T1000 (cell line): Measurements from ENCODE around the gene ADGRL3.

Experiments used
- DNase-seq: peaks from one replicate; lab custom pipeline; 2025; ENCODE audit warnings: mixed read lengths; lab: John Stamatoyannopoulos, UW

Gene ADGRL3

DNA sequence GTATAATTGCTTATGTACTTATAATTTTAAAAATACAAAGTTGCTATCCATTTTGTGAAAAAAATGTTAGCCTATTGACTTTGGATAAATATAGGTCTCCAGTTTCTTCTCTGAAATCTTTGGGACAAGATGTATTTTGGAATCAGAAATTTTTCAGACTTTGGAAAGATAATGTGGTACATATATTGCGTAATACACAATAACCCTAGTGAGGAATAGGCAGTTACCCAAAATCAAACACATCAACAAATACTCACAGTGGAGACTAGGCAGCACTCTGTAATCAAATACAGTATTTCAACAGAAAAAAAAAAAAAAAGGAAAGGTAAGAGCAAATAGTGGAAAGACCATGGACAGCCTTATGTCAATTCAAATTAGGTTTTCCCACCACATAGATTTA is 796.8 kb downstream of the ADGRL3 start:
- no peak for DNase-seq

DNA sequence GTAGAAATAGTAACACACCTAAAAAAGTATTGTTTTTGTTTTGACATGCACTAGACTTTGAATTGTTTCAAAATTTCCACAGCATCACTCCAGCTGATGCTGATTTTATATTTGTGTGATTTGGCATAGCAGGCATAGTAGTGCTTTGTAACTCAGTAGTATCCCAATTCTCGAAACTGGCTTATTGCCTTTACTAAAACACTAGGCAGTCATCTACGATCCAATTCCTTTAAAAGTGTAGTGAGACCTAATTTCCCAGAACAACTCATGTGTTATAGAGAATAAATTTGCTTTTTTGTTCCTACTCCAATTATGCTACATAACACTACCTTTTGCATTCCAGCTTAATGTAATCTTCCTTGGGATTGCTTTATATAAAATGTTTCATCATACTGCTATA is 797.7 kb downstream of the ADGRL3 start:
- DNase-seq: no peak

DNA sequence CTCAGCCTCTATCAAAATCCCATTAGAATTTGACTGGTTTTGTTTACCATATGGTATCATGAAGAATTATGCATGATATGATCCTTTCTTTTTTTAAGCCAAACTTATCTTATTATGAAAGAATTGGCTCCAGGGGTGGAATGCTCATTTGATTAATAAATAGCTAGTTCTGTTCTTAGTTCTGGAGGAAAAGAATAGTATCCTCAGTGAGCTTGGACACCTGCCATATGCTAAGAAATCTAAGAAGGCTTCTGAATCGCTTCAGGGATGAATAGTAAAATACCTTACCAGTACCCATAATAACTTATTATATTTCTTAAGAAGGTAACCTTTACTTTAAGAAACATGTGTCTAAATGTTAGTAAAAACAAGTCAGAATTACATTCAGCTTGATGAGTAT is 803.6 kb downstream of the ADGRL3 start:
- DNase-seq: no peak

DNA sequence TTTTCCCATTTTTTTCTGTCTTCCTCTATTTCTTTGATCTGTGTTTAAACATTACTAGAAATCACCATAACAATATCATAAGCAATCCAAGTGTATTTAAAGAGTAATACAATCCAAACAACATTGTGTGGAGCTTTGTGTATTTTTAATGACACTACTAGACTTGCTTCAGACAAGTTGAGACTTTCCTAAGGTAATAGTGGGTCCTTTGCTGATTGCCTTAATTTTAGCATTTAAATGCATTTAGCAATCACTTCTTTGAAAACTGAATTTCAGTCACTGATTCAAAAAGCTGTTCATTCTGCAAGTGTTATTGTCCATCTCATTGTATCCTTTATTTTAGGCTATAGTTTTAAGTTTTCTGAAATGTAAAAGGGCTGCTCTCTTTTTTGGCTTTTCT is 804.8 kb downstream of the ADGRL3 start:
- DNase-seq: no peak

DNA sequence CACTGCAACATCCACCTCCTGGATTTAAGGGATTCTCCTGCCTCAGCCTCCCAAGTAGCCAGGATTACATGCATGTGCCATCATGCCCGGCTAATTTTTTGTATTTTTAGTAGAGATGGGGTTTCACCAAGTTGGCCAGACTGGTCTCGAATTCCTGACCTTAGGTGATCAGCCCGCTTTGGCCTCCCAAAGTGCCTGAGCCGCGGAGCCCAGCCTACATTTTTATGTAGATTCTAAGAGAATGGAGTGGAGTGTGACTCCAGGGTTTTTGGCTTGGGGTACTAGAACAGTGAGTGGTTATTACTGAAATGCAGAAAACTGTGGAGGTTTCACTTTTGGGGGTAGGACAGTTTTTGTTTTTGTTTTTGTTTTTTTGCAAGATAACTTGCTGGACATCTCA is 806.0 kb downstream of the ADGRL3 start:
- DNase-seq: no peak

DNA sequence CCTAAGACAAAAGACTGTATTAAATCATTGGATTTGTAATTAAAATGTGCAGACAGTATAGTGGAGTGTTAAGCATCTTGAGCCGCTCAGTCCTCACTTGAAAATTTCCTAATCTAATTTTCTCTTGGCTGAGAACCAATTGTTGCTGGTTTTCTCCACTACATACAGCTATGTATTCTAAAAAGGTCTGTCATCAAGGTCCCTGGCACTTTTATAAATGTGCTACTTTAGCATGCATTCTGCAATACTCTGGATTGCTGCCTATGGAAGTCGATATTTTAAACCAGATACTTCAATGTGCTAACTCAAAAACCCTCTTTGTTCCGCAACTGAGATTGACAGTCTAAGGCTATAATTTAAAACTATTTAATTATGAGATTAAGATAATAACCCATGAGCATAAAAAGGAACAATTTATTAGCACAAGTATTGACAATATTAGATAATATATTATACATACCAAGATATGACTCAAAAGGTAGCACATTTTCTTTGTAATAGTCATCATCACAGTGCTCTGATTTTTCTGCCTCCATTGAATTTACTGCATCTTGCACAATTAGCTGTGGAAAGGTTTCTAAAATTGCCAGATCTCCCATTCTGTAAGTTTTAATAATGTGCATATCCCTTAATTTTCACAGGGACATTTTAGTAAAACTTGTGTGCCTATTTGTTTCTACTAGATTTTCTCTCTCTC is 815.1 kb downstream of the ADGRL3 start:
- DNase-seq: no peak

DNA sequence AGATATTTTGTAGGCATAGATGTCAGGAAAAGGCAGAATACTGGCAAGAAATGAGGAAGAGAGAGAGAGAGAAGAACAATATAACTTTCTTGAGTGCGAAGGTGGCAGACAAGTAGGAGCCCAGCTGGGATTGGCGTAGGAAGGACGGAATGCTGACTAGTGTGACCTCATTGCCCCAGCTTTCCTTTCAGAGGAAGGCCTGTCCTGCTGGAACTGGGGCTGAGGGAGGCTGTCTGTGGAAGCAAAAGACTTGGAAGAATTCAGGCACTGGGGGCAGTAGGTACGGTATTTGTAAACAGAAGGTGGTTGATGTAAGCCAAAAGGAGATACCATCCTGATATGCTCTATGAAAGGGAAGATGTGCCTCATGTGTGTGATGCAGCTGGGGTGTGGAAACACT is 818.4 kb downstream of the ADGRL3 start:
- no peak for DNase-seq

DNA sequence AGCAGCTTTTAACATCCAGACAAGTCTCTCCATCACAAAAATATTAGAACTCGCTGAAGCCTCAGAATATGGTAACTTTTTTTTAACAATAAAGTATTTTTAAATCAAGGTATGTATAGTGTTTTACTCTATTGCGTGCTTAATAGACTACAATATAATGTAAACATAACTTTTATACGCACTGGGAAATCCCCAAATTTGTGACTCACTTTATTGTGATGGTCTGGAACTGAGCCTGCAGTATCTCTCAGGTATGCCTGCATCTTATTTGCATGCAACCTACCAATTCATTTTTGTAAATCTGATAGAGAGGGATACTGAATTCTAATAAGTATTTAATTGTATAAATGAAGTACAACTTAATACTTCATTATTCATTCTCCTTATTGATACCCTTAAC is 823.5 kb downstream of the ADGRL3 start:
- no peak for DNase-seq

DNA sequence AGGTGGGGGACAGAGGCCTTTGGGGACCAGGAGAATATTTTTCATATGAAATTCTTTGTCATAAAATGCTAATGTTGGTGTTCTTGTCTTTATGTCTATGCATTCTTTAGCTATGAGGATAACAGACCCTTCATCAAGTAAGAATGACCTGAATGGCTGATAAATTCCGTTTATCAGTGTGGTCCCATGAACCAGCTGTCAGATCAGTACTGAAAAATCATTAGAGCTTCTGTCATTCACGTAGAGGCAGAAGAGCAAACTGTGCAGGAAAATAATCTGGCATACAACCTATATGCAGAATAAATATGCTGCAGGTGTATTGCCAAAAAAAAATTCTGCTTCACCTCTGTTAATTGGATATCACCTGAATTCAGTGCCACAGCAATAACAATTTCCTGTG is 828.6 kb downstream of the ADGRL3 start:
- DNase-seq: no peak

DNA sequence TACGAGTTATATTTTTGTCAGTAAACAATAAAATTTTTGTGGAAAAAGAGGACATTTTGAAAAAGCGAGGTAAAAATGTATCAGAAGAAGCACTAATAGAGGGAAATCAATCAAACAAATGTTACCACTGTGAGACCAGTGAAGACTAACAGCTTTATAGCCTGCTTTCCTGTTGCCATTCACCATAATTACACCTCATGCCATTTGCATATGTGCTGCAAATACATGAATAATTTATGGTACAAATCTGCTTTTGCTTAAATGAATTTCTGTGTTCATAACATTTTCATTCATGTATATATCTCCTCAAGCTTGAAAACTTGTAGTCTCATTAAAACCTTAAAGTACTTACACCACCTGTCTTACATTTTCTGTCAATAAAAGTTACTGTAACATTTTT is 830.8 kb downstream of the ADGRL3 start:
- DNase-seq: no peak

DNA sequence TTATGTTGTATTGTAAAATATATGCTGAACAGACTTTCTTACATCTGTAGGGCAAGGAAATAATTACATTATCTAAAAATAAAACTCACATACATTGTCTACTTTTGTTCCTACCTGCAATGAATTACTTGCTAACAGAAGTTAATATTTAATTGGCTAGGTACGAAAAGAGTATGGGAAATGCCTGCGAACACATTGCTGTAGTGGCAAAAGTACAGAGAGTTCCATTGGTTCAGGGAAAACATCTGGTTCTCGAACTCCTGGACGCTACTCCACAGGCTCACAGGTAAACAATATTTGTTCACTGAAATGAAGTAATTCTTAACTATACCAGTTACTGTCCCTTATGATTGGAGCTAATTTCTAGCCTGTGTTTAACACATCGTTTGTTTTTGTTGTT is 837.4 kb downstream of the ADGRL3 start:
- DNase-seq: no peak

DNA sequence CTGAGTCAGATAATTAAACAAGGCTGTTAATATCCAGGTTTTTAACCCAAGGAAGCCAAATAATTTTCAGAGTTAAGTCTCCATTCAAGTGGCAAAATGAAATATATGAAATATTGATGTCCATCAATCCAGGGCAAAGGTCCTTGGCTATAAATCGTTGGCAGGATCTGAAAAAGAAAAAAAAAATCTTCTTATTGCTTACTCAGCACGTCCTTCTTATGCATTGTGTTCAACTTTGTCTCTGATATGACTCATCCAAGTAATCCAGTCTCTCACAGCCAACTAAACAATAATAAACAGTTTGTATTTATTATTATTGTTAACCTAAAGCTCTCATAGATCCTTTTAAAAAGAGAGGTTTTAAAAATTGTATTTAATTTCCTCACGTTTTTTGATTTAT is 851.2 kb downstream of the ADGRL3 start:
- no peak for DNase-seq

DNA sequence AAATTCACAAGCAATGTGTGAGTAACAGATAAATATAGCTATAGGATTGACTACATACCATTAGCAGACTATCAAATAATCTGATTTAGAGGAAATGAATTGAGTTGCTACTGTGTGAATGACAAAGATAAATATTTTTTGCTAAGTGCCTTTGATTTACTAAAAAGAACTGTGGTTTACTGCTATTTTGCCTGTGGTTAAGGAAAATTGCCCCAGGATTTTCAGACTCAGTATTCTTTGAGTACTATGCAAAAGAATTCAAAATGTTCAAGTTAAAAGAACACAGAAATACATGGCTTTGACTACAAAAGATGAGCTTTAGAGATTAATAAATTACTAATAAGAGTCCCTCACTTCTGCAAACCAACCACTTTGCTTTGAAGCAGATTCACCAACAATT is 853.8 kb downstream of the ADGRL3 start:
- DNase-seq: no peak

DNA sequence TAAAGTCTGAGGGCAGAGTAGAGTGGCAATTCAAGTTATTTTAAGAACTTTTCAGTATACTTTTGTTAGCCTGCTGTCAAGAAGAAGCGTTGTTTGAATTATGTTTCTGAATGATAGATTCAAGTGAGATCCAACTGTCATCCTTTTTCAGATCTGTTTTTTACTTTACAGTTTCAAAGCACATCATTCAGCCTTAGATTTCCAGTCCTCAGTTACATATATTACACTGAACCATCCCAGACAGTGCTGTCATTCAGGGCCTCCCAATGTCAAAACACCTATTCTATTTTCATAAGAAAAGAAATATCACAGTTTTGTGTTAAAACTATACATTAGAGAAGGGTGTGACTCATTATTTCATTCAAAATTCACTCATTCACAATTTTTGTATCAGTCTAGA is 856.9 kb downstream of the ADGRL3 start:
- no peak for DNase-seq

DNA sequence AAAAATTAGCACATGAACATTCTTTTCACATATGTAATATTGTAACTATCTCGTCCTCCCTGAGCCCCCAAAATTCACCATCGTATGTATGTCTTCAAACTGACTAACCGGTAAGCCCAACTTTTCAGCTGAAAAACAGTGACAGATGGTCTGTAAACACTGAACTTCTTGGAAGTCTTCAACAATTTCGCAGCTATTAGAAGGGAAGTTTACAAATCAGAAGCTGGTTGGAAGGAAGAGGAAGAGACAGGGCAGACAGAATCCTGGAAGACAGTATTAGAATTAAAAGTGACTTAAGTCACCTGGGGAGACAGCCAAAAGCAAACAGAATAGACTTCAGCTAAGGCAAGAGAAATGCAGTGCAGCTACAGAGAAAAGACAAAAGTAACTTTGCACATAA is 858.4 kb downstream of the ADGRL3 start:
- no peak for DNase-seq

DNA sequence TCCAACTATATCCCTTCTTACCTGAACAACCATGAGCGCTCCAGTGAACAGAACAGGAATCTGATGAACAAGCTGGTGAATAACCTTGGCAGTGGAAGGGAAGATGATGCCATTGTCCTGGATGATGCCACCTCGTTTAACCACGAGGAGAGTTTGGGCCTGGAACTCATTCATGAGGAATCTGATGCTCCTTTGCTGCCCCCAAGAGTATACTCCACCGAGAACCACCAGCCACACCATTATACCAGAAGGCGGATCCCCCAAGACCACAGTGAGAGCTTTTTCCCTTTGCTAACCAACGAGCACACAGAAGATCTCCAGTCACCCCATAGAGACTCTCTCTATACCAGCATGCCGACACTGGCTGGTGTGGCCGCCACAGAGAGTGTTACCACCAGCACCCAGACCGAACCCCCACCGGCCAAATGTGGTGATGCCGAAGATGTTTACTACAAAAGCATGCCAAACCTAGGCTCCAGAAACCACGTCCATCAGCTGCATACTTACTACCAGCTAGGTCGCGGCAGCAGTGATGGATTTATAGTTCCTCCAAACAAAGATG is 870.2 kb downstream of the ADGRL3 start:
- DNase-seq: no peak

DNA sequence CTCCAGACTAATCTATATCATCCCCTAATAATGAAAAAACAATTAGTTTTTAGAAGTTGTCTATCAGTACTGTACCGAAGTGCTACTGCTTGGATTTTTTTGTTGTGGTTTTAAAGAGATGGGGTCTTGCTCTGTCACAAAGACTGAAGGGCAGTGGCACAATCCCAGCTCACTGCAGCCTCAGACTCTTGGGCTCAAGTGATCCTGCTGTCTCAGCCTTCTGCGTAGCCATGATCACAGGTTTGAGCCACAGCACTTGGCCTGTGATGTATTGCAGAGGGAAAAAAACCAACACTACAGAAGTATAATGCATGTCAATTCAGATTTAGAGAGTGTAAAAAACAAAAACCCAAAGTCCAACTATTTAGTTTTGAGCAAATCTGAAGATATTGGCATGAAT is 875.0 kb downstream of the ADGRL3 start:
- DNase-seq: no peak

DNA sequence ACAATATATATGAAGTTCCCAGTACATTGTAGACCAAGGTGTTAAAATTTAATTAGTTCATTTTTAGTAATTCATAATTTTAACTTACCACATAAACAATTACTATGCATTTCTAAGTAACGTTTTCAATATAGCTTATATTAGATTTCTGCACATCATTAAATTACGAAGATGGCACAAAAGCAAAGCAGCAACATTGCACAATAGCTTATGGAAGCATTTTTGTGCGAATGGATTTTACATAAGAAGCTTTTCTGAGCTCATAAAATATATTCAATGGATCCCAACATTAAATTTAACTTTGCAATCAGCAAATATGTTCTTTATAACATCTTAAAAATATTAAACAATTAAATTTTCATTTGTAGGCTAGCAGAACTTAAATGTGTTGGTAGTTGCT is 875.4 kb downstream of the ADGRL3 start:
- DNase-seq: no peak

DNA sequence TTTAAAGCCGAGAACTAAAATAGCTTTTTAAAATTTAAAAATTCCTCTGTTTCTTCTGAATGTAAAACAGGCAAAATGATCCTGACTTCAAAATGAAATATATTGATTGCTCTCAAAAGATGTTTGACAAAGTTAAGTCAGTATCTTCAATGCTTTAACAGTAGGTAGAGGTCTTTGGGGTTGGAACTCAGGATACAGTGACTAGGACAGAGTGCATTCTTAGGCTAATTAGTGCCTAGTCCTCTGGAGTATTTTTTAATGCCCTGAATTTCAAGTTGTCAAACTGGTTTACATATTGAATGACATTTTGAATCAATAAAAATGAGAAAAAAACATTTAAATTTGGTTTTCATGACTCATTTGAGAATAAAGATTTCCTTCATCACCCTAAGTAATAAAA is 877.3 kb downstream of the ADGRL3 start:
- DNase-seq: no peak

DNA sequence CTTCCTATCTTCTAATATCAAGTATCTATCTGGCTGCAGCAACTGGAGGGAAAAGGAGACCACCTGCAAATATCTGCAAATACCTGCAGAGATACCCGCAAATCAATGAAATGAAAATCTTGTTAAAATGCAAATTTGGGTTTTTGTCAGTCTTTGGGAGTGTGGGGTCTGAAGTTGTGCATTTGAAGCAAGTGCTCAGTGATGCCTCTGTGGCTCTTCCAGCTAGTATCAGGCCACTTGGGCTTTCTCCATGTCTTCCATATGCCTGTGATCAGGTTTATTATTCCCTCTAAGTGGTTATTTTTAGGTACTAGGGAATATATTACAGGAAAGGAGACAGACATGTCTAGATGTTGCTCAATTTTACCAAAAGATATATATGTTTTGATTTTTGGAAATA is 880.3 kb downstream of the ADGRL3 start:
- no peak for DNase-seq

DNA sequence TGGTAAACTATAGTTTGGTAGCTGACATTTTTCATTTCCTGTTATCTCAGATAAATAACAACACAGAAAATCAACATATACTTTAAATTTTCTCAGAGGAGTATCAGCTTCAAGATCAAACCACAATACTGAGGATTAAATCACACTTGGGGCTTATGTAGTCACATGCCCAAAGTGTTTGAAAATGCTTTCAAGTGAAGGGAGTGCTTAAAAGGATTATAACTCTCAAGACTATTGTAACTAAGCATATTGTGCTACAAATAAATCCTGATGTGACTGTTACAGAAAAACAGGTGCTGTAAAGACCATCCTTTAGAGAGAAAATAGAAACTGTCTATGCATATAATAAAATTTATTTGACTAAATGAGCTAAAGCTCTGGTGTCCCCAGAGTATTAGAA is 887.6 kb downstream of the ADGRL3 start:
- no peak for DNase-seq

DNA sequence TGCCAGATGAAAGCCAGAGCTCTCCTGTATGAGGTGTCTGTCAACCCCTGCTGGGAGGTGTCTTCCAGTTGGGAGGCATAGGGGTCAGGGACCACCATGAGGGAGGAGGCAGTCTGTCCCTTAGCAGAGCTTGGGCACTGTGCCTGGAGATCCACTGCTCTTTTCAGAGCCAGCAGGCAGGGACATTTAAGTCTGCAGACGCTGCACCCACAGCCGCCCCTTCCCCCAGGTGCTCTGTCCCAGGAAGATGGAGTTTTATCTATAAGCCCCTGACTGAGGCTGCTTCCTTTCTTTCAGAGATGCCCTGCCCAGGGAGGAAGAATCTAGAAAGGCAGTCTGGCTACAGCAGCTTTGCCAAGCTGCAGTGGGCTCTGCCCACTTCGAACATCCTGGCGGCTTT is 893.6 kb downstream of the ADGRL3 start:
- no peak for DNase-seq

DNA sequence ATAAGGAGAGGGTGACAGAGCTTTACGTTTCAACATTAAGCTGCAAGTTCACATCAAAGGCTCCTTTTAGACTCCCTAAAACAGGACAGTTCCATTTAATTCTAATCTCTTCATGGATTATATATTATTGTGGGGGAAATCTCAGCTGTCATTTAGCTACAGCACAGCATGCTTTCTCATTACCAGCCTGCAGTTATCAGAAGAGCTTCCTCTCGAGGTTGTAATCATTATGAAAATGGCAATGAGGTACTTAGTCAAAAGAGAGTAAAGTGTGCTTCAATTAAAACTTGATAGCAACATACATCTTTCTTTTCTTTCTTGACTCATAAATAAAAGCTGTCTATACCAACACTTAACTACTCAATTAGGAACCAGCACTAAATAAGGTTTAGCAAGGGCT is 896.8 kb downstream of the ADGRL3 start:
- no peak for DNase-seq

DNA sequence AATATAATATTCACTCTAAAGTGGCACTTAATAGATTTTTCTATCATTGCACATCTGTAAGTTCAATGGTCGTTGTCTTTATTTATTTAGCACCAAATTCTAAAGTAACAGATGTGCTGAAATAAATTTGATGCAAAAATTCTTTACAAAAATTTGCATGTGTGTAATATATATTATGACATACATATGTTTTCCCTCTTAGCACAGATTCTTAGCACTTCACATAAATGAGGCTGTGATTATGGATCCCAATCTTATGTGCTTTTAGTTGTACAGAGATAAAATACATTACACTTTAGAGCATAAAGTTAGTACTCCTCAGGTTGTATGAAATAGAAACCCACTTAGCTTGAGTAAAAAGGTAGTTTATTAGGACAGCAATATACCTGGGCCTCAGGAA is 915.1 kb downstream of the ADGRL3 start:
- DNase-seq: no peak
